Measurements from ENCODE around the gene NUMB. TPM values are rescaled to one million over a fixed set of nuclear protein-coding genes. Genes with fewer than 3 reads are reported as not detected.
A peak's percentile ranks its signal among the peaks of the same experiment; 100 is the strongest.

NUMB gene
- total RNA-seq, 2 donors from 2014 or later: 68.7 to 76.5 TPM

- no peak for DNase-seq (ENCODE audit: low spot score)
- intact Hi-C loops (cut with DNase I): no loop called here
Measured at GRCh38 chr14:73272393-73272792, 186.0 kb downstream of the NUMB start.

GRCh38 chr14:73269729-73270531, 188.4 kb downstream of the NUMB start:
- intact Hi-C loops (cut with DNase I): no loop called here
- DNase-seq (ENCODE audit: low spot score): no peak

- intact Hi-C loops (cut with DNase I): no loop called here
- DNase-seq (ENCODE audit: low spot score): no peak
Measured at GRCh38 chr14:73267474-73267873, 190.9 kb downstream of the NUMB start.

GRCh38 chr14:73266317-73266716, 192.0 kb downstream of the NUMB start:
- DNase-seq (ENCODE audit: low spot score): no peak
- intact Hi-C loops (cut with DNase I): no loop called here

GRCh38 chr14:73265721-73266046, 192.7 kb downstream of the NUMB start:
- intact Hi-C loops (cut with DNase I): no loop called here
- DNase-seq (ENCODE audit: low spot score): no peak

GRCh38 chr14:73264885-73265720, 193.2 kb downstream of the NUMB start:
- intact Hi-C loops (cut with DNase I): no loop called here
- no peak for DNase-seq (ENCODE audit: low spot score)

GRCh38 chr14:73264080-73264884, 194.1 kb downstream of the NUMB start:
- no peak for DNase-seq (ENCODE audit: low spot score)
- intact Hi-C loops (cut with DNase I): no loop called here

GRCh38 chr14:73263606-73264005, 194.7 kb downstream of the NUMB start:
- DNase-seq (ENCODE audit: low spot score): no peak
- intact Hi-C loops (cut with DNase I): no loop called here

GRCh38 chr14:73262427-73263183, 195.7 kb downstream of the NUMB start:
- DNase-seq (ENCODE audit: low spot score): peak; percentile 57
- intact Hi-C loops (cut with DNase I): no loop called here

GRCh38 chr14:73261520-73262426, 196.6 kb downstream of the NUMB start:
- DNase-seq (ENCODE audit: low spot score): peak; percentile 74
- intact Hi-C loops (cut with DNase I): no loop called here

GRCh38 chr14:73261075-73261474, 197.3 kb downstream of the NUMB start:
- intact Hi-C loops (cut with DNase I): no loop called here
- DNase-seq (ENCODE audit: low spot score): no peak

- intact Hi-C loops (cut with DNase I): no loop called here
- peak; percentile 61 for DNase-seq (ENCODE audit: low spot score)
Measured at GRCh38 chr14:73260574-73260973, 197.8 kb downstream of the NUMB start.

GRCh38 chr14:73259837-73260236, 198.5 kb downstream of the NUMB start:
- intact Hi-C loops (cut with DNase I): no loop called here
- DNase-seq (ENCODE audit: low spot score): peak; percentile 23

GRCh38 chr14:73258845-73259611, 199.3 kb downstream of the NUMB start:
- intact Hi-C loops (cut with DNase I): no loop called here
- peak; percentile 79 for DNase-seq (ENCODE audit: low spot score)

- intact Hi-C loops (cut with DNase I): no loop called here
- no peak for DNase-seq (ENCODE audit: low spot score)
Measured at GRCh38 chr14:73258076-73258475, 200.3 kb downstream of the NUMB start.

GRCh38 chr14:73255693-73256225, 202.6 kb downstream of the NUMB start:
- DNase-seq (ENCODE audit: low spot score): peak; percentile 69
- intact Hi-C loops (cut with DNase I): no loop called here

- DNase-seq (ENCODE audit: low spot score): no peak
- intact Hi-C loops (cut with DNase I): no loop called here
Measured at GRCh38 chr14:73255005-73255400, 203.3 kb downstream of the NUMB start.

Measured in posterior vena cava (tissue), 2 donors.